Testis (tissue), 3 donors: Measurements from ENCODE around the gene SYVN1. TPM values are rescaled to one million over a fixed set of nuclear protein-coding genes. Genes with fewer than 3 reads are reported as not detected.

Experiments
- DNase-seq: peaks from one replicate; pipeline ENCODE4 v3.0.0-alpha.2; 2019
- H3K27ac ChIP-seq, 2 donors: fragments of 200-600 bp; sonication (generic); one replicate each; pipeline ENCODE4 v1.5.1; 2019
- H3K27me3 ChIP-seq: fragments of 200-600 bp; sonication (generic); one replicate; pipeline ENCODE4 v1.5.1; 2019
- H3K36me3 ChIP-seq: fragments of 200-600 bp; sonication (generic); one replicate; pipeline ENCODE4 v1.5.1; 2017; ENCODE audit warnings: low read depth; ENCODE audit errors: missing control alignments
- H3K4me1 ChIP-seq: fragments of 200-600 bp; sonication (generic); one replicate; pipeline ENCODE4 v1.5.1; 2019
- H3K4me3 ChIP-seq, 2 donors: fragments of 200-600 bp; sonication (generic); one replicate each; pipeline ENCODE4 v1.5.1; 2017 to 2019
- H3K9me3 ChIP-seq: fragments of 200-600 bp; sonication (generic); one replicate; pipeline ENCODE4 v1.5.1; 2017
- POLR2A ChIP-seq: fragments of 450-650 bp; IDR thresholded peaks from one replicate; pipeline ENCODE4 v1.6.1; 2017; ENCODE audit warnings: antibody characterized with exemption, mild to moderate bottlenecking, moderate library complexity
- WGBS, 2 donors: methylation state at CpG; one replicate each; pipeline ENCODE4 v1.1.5; 2018; 5-methylcytosine and 5-hydroxymethylcytosine counted together
- intact Hi-C: fragments of 100-400 bp; cut with DNase I; formaldehyde crosslinking; loops from one replicate; pipeline ENCODE4 v1.15.1; 2023; ENCODE audit warnings: low total_unique reads
- polyA plus RNA-seq: library from polyadenylated mRNA; stranded (reverse); fragments of 350-450 nt; fragmentation: Illumina TruSeq; extraction: RNeasy Lipid Tissue Mini Kit (QIAGEN cat#74804); gene quantifications from one replicate; pipeline ENCODE4 v1.2.3, GENCODE V29; 2014; ENCODE audit warnings: low read depth, low replicate concordance; ENCODE audit not compliant: insufficient read depth
- total RNA-seq, 2 donors: library from RNA; depleted of rRNA; stranded (reverse); fragments of >200 nt; gene quantifications; one replicate each; pipeline ENCODE4 v1.2.3, GENCODE V29; 2016
- TF ChIP-seq, protein P1 (sequence below), 3 experiments: fragments of 450-650 bp in 2 of 3; fragments of 200-600 bp in 1 of 3; sonication (generic) in 1 of 3; IDR thresholded peaks; one replicate each; pipeline ENCODE4 v1.5.1; 2016 to 2019; ENCODE audit warnings: antibody characterized with exemption in 3 of 3, mild to moderate bottlenecking in 2 of 3, moderate library complexity in 1 of 3

The SYVN1 gene
- total and polyA plus RNA-seq, 3 donors from 2014 or later: 62.0 to 87.2 (median 67.4) TPM

DNA sequence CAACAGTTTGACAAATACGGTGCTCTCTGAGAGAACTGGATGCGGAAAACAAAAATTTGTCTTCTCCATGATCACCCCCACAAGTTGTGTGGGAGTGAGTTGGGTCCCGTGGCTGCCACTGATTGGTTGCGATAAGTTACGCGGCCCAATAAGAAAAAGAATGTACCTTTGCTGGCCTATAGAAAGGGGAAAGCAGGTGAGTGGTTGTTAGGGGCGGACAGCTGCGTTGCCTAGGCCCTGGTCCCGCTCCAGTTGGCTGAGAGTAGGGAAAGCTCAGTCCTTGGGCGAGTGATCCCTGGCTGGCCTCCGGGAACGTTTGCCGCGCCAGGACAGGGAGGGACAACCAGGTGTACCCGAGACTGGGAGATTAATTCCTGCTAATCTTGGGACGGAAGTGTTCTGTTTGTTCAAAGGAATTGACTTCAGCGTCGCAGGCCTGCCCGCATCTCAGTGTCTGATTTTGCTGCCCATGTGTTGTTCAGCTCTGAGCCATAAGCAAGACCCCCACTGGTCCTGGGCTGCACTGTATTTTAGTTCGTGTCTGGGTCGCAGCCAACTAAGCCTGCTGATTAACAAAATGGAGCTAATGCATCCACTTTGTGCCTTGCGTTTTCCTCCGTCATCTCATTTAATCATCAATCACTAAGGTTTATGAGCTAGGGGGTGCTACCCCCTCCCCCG is 773 bp upstream of the SYVN1 start:
- H3K4me1 ChIP-seq: peaks cover 24% of the 10 kb centered on the region
- no peaks in the 10 kb centered on the region for H3K36me3 ChIP-seq
- H3K27ac ChIP-seq: peak overlapping the region; percentile 95 to 98
- no peaks in the 10 kb centered on the region for H3K27me3 ChIP-seq
- intact Hi-C loops: no loop called here
- 1 to 3% methylated on average over 18 to 24 of the region's 24 CpGs for WGBS, 2 donors
- no peaks in the 10 kb centered on the region for H3K9me3 ChIP-seq
- H3K4me3 ChIP-seq: peak overlapping the region; percentile 89 to 92
- TF ChIP-seq, protein P1, sequence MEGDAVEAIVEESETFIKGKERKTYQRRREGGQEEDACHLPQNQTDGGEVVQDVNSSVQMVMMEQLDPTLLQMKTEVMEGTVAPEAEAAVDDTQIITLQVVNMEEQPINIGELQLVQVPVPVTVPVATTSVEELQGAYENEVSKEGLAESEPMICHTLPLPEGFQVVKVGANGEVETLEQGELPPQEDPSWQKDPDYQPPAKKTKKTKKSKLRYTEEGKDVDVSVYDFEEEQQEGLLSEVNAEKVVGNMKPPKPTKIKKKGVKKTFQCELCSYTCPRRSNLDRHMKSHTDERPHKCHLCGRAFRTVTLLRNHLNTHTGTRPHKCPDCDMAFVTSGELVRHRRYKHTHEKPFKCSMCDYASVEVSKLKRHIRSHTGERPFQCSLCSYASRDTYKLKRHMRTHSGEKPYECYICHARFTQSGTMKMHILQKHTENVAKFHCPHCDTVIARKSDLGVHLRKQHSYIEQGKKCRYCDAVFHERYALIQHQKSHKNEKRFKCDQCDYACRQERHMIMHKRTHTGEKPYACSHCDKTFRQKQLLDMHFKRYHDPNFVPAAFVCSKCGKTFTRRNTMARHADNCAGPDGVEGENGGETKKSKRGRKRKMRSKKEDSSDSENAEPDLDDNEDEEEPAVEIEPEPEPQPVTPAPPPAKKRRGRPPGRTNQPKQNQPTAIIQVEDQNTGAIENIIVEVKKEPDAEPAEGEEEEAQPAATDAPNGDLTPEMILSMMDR (IDR thresholded peaks at IDR 0.05): no peak
- TF ChIP-seq POLR2A: no peak
- DNase-seq: peak; percentile 96

DNA sequence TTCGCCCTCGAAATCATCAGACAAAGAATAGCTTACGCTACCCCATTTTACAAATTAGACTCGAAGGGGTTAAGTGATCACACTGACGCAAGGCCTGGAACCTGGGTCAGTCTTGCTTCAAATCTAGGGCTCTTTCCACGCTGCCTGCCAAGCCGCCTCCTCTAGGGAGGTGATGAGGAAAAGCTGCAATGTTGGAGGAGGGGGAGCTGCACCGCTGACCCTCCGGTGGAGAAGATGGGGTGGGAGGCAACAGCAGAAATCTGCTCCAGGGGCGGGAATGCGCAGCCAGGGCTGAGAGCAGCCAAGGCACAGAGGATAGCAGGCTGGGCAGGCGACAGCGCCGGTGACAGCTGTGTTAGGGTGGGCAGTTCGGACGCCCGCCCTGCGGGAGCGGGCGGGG is 595 bp downstream of the SYVN1 start:
- no peak for DNase-seq
- Histone ChIP-seq H3K4me1 (peaks cover 24% of the 10 kb centered on the region), H3K9me3 (no peaks in the 10 kb centered on the region), H3K36me3 (no peaks in the 10 kb centered on the region), H3K27ac (peak overlapping the region; percentile 95 to 98), H3K27me3 (no peaks in the 10 kb centered on the region), H3K4me3 (peak overlapping the region; percentile 89 to 92)
- TF ChIP-seq, protein P1 (IDR thresholded peaks at IDR 0.05): no peak
- TF ChIP-seq POLR2A: no peak
- 0 to 1% methylated on average over 16 to 20 of the region's 20 CpGs for WGBS, 2 donors
- intact Hi-C loops: no loop called here

DNA sequence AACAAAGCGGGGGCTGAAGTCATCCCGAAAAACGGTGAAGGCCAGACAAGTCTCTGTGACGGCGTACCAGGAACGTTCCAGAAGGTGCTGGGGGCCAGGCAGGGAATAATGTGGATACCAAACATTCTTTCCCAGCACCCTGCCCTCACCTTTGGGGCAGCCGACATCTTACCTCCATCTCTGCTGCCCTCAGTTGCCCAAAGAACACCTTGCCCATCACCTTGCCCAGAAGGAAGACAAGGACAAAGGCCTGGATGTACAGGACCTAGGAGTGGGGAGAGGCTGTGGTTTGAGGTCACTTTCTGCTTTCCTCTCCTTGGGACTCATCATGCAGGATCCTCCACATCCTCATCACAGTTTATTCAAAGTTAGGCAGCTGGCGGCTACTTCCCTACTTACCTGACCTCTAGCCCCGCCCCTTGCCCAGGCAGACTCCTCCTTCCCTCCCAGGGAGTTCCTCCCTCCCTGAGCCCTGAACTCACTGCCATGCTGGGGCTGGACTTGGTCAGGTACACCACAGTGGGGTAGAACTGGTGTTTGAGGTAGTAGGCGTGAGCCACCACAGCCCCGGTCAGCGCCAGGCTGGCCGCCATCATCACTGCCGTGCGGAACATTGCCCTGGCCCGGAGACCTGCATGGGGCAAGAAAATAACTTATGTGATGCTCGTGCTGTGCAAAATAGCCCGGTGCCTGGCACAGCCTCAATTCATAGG is 1.2 kb downstream of the SYVN1 start:
- intact Hi-C loops: no loop called here
- Histone ChIP-seq H3K4me3 (peak overlapping the region; percentile 89 to 92), H3K9me3 (no peaks in the 10 kb centered on the region), H3K36me3 (no peaks in the 10 kb centered on the region), H3K4me1 (peaks cover 24% of the 10 kb centered on the region), H3K27ac (no peak overlapping the region), H3K27me3 (no peaks in the 10 kb centered on the region)
- TF ChIP-seq POLR2A: no peak
- TF ChIP-seq, protein P1 (IDR thresholded peaks at IDR 0.05): no peak
- peak; percentile 59 for DNase-seq
- WGBS, 2 donors: 30 to 37% methylated on average over 17 to 18 of the region's 18 CpGs

DNA sequence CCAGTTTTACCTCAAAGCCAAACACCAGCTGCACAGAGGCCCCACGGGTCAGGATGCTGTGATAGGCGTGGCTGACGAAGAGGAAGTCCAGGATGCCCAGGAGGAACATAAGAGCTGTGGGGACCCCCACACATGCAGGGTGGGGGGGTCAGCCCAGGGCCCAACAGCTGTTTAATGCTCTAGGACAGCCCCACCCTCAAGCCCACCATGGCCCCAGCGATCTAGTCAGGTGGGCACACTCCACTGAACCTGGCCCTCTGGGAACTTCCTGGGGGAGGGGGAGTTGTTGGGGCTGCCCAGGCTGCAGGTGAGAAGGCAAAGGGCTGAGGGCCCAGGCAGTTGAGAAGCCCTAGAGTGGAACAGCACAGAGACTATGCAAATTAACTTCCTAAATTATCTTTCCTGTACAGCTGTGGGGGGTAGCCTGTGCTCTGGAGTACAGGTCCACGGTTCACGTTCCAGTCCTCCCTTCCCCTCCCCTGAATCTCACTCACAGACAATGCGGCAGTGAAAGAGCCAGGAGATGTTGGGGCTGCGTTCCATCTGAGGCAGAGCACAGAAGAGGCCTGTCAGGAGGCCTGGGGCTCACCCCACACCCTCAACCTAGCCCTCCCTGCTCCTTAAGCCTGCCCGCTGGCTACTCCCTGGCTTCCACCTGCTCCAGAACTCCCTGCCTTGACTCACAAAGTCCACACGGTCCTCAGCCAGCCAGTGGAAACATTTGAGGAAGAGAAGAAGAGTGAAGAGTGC is 1.9 kb downstream of the SYVN1 start:
- DNase-seq: no peak
- no peaks in the 10 kb centered on the region for H3K36me3 ChIP-seq
- H3K9me3 ChIP-seq: no peaks in the 10 kb centered on the region
- H3K27ac ChIP-seq: no peak overlapping the region
- intact Hi-C loops: no loop called here
- H3K4me3 ChIP-seq: no peak overlapping the region
- H3K4me1 ChIP-seq: peaks cover 24% of the 10 kb centered on the region
- 59 to 67% methylated on average over 9 to 10 of the region's 10 CpGs for WGBS, 2 donors
- TF ChIP-seq, protein P1 (IDR thresholded peaks at IDR 0.05): no peak
- TF ChIP-seq POLR2A: no peak
- H3K27me3 ChIP-seq: no peaks in the 10 kb centered on the region
